ENCODE results near the gene ZNF362. TPM values are rescaled to one million over a fixed set of nuclear protein-coding genes. Genes with fewer than 3 reads are reported as not detected.

ZNF362 gene
- total and polyA plus RNA-seq, 4 donors = 2.3 to 6.3 (median 5.4) TPM

DNA sequence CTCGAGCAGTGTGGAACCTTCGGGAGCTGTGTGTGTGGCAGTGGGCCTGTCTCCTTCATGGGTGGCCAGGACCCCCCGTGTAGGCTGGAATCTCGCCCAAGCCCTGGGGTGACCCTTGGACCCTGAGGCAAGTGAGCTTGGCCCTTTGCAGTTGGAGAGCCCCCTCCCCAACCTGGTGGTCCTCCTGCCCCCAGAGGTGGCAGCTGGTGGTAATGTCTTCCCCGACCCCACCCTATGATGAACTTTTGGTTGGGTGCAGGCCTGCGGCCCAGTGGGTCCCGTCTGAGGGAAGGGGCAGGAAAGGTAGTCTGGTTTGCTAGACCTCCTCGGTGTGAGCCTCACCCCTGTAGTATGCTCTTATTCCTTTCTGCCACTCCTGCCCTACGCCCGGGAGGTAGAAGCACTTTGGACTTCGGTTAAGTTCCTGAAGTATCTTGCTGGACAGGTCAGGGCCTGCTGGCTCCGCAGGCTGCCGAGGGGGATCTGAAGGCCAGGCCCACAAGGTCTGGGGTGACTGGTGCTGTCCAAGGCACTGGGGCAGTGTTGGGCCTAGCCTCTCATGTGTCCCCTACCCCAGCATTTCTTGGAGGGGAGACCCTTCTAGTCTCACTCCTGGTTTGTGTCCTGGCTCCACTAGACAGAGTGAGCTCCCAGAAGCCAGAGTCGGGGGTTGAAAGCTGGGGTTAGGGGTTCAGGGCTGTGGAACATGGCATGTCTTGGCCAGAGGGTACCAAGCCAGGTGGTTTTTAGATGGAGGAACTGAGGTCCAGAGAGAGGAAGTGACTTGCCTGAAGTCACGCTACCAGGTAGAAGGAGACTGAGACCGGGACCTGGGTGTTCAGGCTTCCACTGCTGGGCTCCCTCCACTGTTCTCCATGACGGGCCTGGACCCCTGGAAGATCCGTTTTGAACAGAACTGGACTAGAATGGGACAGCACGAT is 1.8 kb downstream of the ZNF362 start:
- H3K9me3 ChIP-seq (ENCODE audit: control insufficient read depth in 4 of 4, low read length in 3 of 4) = no peaks in the 10 kb centered on the region
- peak overlapping the region; percentile 60 to 93 for H3K9ac ChIP-seq (ENCODE audit: low read depth in 1 of 2, low read length in 2 of 2)
- TF ChIP-seq FOXA2 (IDR thresholded peaks at IDR 0.05) = no peak
- TF ChIP-seq HNF4G (IDR thresholded peaks at IDR 0.05) = peak; percentile 73
- no peak for TF ChIP-seq FOXA1 (IDR thresholded peaks at IDR 0.05)
- TF ChIP-seq SP1 (IDR thresholded peaks at IDR 0.05) = peak; percentile 42
- peak; percentile 33 to 54 for TF ChIP-seq RXRA (IDR thresholded peaks at IDR 0.05)
- TF ChIP-seq NR2F2 (IDR thresholded peaks at IDR 0.05) = peak; percentile 26
- peak; percentile 94 for TF ChIP-seq HNF4A (conservative IDR thresholded peaks at IDR 0.05)
- H3K27me3 ChIP-seq (ENCODE audit: control insufficient read depth in 4 of 4, insufficient read depth in 4 of 4, low read length in 3 of 4) = no peaks in the 10 kb centered on the region
- no peaks in the 10 kb centered on the region for H3K36me3 ChIP-seq (ENCODE audit: control insufficient read depth in 4 of 4, insufficient read depth in 3 of 4, low read depth in 1 of 4, low read length in 3 of 4)
- peak overlapping the region; percentile 77 to 82 for H3K27ac ChIP-seq (ENCODE audit: low read depth in 1 of 2, low read length in 2 of 2)
- H3K4me3 ChIP-seq (ENCODE audit: low read depth in 1 of 3, low read length in 3 of 3) = peak overlapping the region; percentile 38 to 90 (median 77)
- WGBS = 37% methylated on average over 19 of the region's 19 CpGs
- H3K4me1 ChIP-seq (ENCODE audit: control insufficient read depth in 4 of 4, insufficient read depth in 4 of 4, low read length in 3 of 4) = peaks cover 8 to 32% (median 21%) of the 10 kb centered on the region in 4 donors
- peak; percentile 48 for DNase-seq (ENCODE audit: low spot score)

DNA sequence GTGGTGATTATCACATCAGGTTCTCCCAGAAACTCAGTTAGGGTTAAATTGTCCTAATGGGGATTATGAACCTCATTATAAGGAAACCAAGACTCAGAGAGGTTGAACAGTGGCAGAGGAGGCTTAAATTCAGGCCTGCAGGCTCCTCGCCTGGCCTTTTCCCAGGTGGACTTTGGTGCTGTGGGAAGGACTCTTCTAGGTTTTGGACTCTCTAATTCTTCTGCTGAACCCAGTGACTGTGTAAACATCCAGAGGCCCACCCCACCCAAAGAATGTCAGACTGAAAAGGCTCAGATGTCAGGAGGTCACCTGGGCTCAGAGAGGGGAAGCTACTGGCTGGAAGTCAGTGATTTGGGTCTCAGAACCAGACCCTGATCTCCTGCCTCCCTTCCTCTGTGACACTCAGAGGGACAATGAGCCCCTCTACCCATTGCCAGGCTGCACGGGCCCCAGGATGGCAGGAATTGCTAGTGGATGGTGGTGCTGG is 2.5 kb downstream of the ZNF362 start:
- Histone ChIP-seq H3K9me3 (ENCODE audit: control insufficient read depth in 4 of 4, low read length in 3 of 4) (no peaks in the 10 kb centered on the region), H3K9ac (ENCODE audit: low read depth in 1 of 2, low read length in 2 of 2) (no peak overlapping the region), H3K4me1 (ENCODE audit: control insufficient read depth in 4 of 4, insufficient read depth in 4 of 4, low read length in 3 of 4) (peaks cover 8 to 32% (median 21%) of the 10 kb centered on the region in 4 donors), H3K27me3 (ENCODE audit: control insufficient read depth in 4 of 4, insufficient read depth in 4 of 4, low read length in 3 of 4) (no peaks in the 10 kb centered on the region), H3K36me3 (ENCODE audit: control insufficient read depth in 4 of 4, insufficient read depth in 3 of 4, low read depth in 1 of 4, low read length in 3 of 4) (no peaks in the 10 kb centered on the region), H3K27ac (ENCODE audit: low read depth in 1 of 2, low read length in 2 of 2) (peak overlapping the region in 1 of 2 donors; percentile 77), H3K4me3 (ENCODE audit: low read depth in 1 of 3, low read length in 3 of 3) (no peak overlapping the region)
- 89% methylated on average over 2 of the region's 2 CpGs for WGBS
- DNase-seq (ENCODE audit: low spot score) = no peak
- TF ChIP-seq HNF4G (IDR thresholded peaks at IDR 0.05) (peak; percentile 19), FOXA1 (IDR thresholded peaks at IDR 0.05) (no peak), HNF4A (conservative IDR thresholded peaks at IDR 0.05) (peak; percentile 28 to 78), EGR1 (IDR thresholded peaks at IDR 0.05; ENCODE audit: low read depth in 2 of 2) (no peak), SP1 (IDR thresholded peaks at IDR 0.05) (peak; percentile 12)
- TF ChIP-seq, protein P1, sequence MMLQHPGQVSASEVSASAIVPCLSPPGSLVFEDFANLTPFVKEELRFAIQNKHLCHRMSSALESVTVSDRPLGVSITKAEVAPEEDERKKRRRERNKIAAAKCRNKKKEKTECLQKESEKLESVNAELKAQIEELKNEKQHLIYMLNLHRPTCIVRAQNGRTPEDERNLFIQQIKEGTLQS (IDR thresholded peaks at IDR 0.05) = no peak

DNA sequence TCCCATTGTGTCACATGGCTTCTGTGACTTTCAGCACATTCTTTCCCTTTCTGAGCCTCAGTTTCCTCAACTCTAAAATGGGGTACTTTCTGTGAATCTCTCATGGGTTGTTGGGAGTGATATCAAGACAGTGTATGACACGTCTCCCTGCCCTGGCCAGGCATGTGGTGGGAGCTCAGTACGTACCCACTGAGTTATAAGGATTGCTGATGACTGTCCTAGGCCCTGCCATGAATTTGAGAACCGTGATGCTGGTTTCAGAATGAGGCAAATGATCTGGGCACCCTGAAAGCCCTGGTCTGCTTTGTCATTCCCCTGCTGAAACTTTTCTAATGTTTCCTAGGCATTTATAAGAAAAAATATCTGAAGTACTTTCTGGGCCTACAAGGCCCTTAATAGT is 3.6 kb downstream of the ZNF362 start:
- H3K27ac ChIP-seq (ENCODE audit: low read depth in 1 of 2, low read length in 2 of 2) = no peak overlapping the region
- H3K4me1 ChIP-seq (ENCODE audit: control insufficient read depth in 4 of 4, insufficient read depth in 4 of 4, low read length in 3 of 4) = peaks cover 11 to 31% (median 21%) of the 10 kb centered on the region in 4 donors
- 93% methylated on average over 3 of the region's 3 CpGs for WGBS
- H3K36me3 ChIP-seq (ENCODE audit: control insufficient read depth in 4 of 4, insufficient read depth in 3 of 4, low read depth in 1 of 4, low read length in 3 of 4) = no peaks in the 10 kb centered on the region
- TF ChIP-seq, protein P2, sequence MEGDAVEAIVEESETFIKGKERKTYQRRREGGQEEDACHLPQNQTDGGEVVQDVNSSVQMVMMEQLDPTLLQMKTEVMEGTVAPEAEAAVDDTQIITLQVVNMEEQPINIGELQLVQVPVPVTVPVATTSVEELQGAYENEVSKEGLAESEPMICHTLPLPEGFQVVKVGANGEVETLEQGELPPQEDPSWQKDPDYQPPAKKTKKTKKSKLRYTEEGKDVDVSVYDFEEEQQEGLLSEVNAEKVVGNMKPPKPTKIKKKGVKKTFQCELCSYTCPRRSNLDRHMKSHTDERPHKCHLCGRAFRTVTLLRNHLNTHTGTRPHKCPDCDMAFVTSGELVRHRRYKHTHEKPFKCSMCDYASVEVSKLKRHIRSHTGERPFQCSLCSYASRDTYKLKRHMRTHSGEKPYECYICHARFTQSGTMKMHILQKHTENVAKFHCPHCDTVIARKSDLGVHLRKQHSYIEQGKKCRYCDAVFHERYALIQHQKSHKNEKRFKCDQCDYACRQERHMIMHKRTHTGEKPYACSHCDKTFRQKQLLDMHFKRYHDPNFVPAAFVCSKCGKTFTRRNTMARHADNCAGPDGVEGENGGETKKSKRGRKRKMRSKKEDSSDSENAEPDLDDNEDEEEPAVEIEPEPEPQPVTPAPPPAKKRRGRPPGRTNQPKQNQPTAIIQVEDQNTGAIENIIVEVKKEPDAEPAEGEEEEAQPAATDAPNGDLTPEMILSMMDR (IDR thresholded peaks at IDR 0.05; ENCODE audit: low read depth, low read length, missing input control) = no peak
- TF ChIP-seq RXRA (IDR thresholded peaks at IDR 0.05) (no peak), SP1 (IDR thresholded peaks at IDR 0.05) (no peak), NR2F2 (IDR thresholded peaks at IDR 0.05) (no peak)
- H3K27me3 ChIP-seq (ENCODE audit: control insufficient read depth in 4 of 4, insufficient read depth in 4 of 4, low read length in 3 of 4) = no peaks in the 10 kb centered on the region
- no peaks in the 10 kb centered on the region for H3K9me3 ChIP-seq (ENCODE audit: control insufficient read depth in 4 of 4, low read length in 3 of 4)
- H3K4me3 ChIP-seq (ENCODE audit: low read depth in 1 of 3, low read length in 3 of 3) = no peak overlapping the region
- H3K9ac ChIP-seq (ENCODE audit: low read depth in 1 of 2, low read length in 2 of 2) = no peak overlapping the region
- DNase-seq (ENCODE audit: low spot score) = no peak

Data from liver (tissue), 9 donors.